HL-60 (cell line): ENCODE results near the gene PNPLA1.

Experiments
- DNase-seq, 2 experiments: peaks; one replicate each; pipeline ENCODE4 v3.0.0-alpha.2; 2010 to 2020; ENCODE audit warnings: low read depth in 1 of 2, low spot score in 1 of 2
- H3K27ac ChIP-seq: fragments of 250-450 bp; sonication (Bioruptor Pico); replicated peaks from 2 replicates; pipeline ENCODE4 v1.5.1; 2020; ENCODE audit warnings: mild to moderate bottlenecking, moderate library complexity
- H3K27me3 ChIP-seq: fragments of 250-450 bp; sonication (Bioruptor Pico); 2 replicates; pipeline ENCODE4 v1.5.1; 2021; ENCODE audit warnings: mild to moderate bottlenecking, moderate library complexity; ENCODE audit not compliant: insufficient read depth, poor library complexity, severe bottlenecking
- H3K4me3 ChIP-seq: replicated peaks from 2 replicates; pipeline ENCODE4 v1.5.1; 2011; ENCODE audit warnings: mild to moderate bottlenecking, control low read depth, low read length; ENCODE audit not compliant: insufficient read depth
- GABPA ChIP-seq: IDR thresholded peaks from 2 replicates; pipeline ENCODE4 v1.6.1; 2012; ENCODE audit warnings: low read depth
- POLR2AphosphoS5 ChIP-seq: IDR thresholded peaks from 2 replicates; pipeline ENCODE4 v1.6.1; 2012; ENCODE audit warnings: low read depth
- SPI1 ChIP-seq: IDR thresholded peaks from 2 replicates; pipeline ENCODE4 v1.6.1; 2012; ENCODE audit warnings: low read depth, mild to moderate bottlenecking, borderline replicate concordance
- TF ChIP-seq, protein P1 (sequence below): IDR thresholded peaks from one replicate; pipeline ENCODE4 v1.5.1; 2011; ENCODE audit warnings: low read length, control low read depth, inconsistent platforms; ENCODE audit not compliant: insufficient read depth
- TF ChIP-seq, protein P2 (sequence below): IDR thresholded peaks from 2 replicates; pipeline ENCODE4 v1.6.1; 2012; ENCODE audit warnings: low read depth; ENCODE audit not compliant: insufficient replicate concordance

PNPLA1 gene

DNA sequence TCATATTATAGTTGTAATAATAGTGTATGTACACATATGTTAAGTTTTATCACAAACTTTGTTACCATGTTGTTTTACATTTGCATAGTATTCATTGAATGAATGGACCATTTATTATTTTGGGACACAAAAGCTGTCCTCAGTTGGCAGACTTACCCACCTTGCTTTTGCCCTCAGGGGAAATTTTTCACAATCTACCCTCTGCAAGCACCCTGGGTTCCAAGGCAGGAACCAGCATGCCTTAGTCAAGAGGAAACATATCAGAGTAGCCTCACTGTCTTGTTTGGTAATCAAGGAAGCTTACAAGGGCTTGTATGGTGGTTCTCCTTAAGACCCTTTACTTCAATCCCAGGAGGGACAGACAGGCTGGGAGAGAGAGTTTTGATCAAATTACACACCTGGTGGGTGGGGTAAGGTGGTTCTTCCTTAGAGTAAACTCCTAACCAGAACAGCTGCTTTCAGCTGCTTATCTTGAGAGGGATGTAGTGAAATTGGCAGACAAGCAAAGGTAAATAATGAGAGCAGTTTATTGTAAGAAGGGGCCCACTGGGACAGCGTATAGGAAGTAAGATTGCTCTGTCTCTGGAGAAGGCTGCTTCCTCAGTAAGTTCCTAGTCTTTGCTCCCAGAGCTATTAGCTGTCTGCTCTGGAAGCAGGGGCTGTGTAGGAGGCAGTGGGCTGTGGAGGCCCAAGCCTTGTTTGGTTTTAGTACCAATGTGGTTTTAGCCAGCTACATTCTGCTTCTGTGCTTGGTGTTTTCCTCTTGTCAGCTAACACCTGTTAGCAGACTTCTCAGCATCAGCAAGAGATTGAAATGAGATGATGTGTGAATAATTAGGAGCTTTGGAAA, 42.3 kb upstream of the PNPLA1 start:
- Histone ChIP-seq H3K27ac (no peak overlapping the region), H3K4me3 (no peak overlapping the region), H3K27me3 (no peaks in the 10 kb centered on the region)
- TF ChIP-seq, protein P1, sequence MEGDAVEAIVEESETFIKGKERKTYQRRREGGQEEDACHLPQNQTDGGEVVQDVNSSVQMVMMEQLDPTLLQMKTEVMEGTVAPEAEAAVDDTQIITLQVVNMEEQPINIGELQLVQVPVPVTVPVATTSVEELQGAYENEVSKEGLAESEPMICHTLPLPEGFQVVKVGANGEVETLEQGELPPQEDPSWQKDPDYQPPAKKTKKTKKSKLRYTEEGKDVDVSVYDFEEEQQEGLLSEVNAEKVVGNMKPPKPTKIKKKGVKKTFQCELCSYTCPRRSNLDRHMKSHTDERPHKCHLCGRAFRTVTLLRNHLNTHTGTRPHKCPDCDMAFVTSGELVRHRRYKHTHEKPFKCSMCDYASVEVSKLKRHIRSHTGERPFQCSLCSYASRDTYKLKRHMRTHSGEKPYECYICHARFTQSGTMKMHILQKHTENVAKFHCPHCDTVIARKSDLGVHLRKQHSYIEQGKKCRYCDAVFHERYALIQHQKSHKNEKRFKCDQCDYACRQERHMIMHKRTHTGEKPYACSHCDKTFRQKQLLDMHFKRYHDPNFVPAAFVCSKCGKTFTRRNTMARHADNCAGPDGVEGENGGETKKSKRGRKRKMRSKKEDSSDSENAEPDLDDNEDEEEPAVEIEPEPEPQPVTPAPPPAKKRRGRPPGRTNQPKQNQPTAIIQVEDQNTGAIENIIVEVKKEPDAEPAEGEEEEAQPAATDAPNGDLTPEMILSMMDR: no peak
- TF ChIP-seq SPI1 (no peak), POLR2AphosphoS5 (no peak), GABPA (no peak)
- TF ChIP-seq, protein P2, sequence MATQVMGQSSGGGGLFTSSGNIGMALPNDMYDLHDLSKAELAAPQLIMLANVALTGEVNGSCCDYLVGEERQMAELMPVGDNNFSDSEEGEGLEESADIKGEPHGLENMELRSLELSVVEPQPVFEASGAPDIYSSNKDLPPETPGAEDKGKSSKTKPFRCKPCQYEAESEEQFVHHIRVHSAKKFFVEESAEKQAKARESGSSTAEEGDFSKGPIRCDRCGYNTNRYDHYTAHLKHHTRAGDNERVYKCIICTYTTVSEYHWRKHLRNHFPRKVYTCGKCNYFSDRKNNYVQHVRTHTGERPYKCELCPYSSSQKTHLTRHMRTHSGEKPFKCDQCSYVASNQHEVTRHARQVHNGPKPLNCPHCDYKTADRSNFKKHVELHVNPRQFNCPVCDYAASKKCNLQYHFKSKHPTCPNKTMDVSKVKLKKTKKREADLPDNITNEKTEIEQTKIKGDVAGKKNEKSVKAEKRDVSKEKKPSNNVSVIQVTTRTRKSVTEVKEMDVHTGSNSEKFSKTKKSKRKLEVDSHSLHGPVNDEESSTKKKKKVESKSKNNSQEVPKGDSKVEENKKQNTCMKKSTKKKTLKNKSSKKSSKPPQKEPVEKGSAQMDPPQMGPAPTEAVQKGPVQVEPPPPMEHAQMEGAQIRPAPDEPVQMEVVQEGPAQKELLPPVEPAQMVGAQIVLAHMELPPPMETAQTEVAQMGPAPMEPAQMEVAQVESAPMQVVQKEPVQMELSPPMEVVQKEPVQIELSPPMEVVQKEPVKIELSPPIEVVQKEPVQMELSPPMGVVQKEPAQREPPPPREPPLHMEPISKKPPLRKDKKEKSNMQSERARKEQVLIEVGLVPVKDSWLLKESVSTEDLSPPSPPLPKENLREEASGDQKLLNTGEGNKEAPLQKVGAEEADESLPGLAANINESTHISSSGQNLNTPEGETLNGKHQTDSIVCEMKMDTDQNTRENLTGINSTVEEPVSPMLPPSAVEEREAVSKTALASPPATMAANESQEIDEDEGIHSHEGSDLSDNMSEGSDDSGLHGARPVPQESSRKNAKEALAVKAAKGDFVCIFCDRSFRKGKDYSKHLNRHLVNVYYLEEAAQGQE: no peak
- no peak for DNase-seq

DNA sequence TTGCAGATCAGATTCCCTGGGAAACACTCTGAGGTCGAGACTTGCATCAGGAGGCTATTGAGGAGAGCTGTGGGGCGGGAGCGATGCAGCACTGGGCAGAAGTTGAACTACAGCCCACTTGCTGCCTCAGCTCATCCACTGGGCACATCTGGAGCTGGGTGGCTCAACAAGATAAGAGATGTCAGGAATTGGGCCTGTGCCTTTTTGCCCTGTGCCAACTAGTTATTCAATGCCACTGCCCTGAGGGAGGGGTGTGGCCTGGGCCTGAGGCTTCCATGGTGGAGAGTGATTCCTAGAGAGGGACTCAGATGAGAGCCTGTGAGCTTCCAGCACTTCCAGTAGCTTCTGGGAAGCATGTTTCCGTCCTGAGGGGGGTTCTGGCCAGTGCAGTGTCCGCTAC, 40.6 kb upstream of the PNPLA1 start:
- H3K4me3 ChIP-seq: no peak overlapping the region
- H3K27me3 ChIP-seq: no peaks in the 10 kb centered on the region
- TF ChIP-seq, protein P2: no peak
- TF ChIP-seq, protein P1: no peak
- TF ChIP-seq SPI1 (no peak), GABPA (no peak), POLR2AphosphoS5 (no peak)
- no peak for DNase-seq
- no peak overlapping the region for H3K27ac ChIP-seq

DNA sequence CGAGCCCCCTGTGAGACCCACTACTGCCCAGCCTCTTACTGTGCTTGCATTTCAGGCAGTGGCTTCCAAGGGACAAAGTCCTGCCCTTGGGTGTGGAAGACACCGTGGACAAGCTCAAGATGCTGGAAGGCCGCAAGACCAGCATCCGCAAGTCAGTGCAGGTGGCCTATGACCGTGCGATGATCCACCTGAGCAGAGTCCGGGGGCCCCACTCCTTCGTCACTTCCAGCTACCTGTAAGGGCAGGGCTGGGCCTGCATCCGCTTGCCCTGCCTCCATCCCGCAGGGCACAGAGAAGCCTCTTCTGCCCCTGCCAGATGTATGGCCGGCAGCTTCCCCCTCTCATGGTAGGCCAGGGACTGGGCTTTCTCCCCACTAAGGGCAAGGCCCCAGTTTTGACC, 39.5 kb upstream of the PNPLA1 start:
- H3K27ac ChIP-seq: no peak overlapping the region
- H3K4me3 ChIP-seq: no peak overlapping the region
- no peak for DNase-seq
- TF ChIP-seq POLR2AphosphoS5 (no peak), GABPA (no peak), SPI1 (no peak)
- TF ChIP-seq, protein P1: no peak
- TF ChIP-seq, protein P2: no peak
- no peaks in the 10 kb centered on the region for H3K27me3 ChIP-seq
